GM23338 (cell line): ENCODE results near the gene OCIAD1.

ENCODE experiments used
- CREB1 ChIP-seq: fragments of 250-450 bp; sonication (Bioruptor Pico); IDR thresholded peaks from 2 replicates; pipeline ENCODE4 v1.5.0; 2020; ENCODE audit warnings: low read depth, mild to moderate bottlenecking, moderate library complexity
- CTCF ChIP-seq, 2 experiments: fragments of 200-600 bp in 1 of 2; sonication (generic) in 1 of 2; conservative IDR thresholded peaks; 2 replicates each; pipeline versions ENCODE4 v1.5.1 to v1.6.1; 2016 to 2017; ENCODE audit warnings: antibody characterized with exemption in 2 of 2, low read depth in 2 of 2, mild to moderate bottlenecking in 2 of 2, moderate library complexity in 1 of 2
- EZH2 ChIP-seq: fragments of 200-600 bp; sonication (generic); IDR thresholded peaks from one replicate; pipeline ENCODE4 v1.8.0; 2017; ENCODE audit warnings: antibody characterized with exemption, mild to moderate bottlenecking, low read depth; ENCODE audit not compliant: unreplicated experiment
- EZH2phosphoT487 ChIP-seq: fragments of 200-600 bp; sonication (generic); IDR thresholded peaks from one replicate; pipeline ENCODE4 v1.8.1; 2018; ENCODE audit warnings: antibody characterized with exemption; ENCODE audit not compliant: unreplicated experiment
- JUNB ChIP-seq: IDR thresholded peaks from one replicate; pipeline ENCODE4 v1.6.1; 2016; ENCODE audit warnings: antibody characterized with exemption; ENCODE audit not compliant: unreplicated experiment
- NANOG ChIP-seq: IDR thresholded peaks from 2 replicates; pipeline ENCODE4 v1.6.1; 2016; ENCODE audit warnings: antibody characterized with exemption, borderline replicate concordance
- POLR2AphosphoS5 ChIP-seq: IDR thresholded peaks from 2 replicates; pipeline ENCODE4 v1.6.1; 2016; ENCODE audit warnings: antibody characterized with exemption, low read depth
- ZNF114 ChIP-seq: fragments of 250-450 bp; sonication (Bioruptor Pico); IDR thresholded peaks from 2 replicates; pipeline ENCODE4 v1.5.0; 2020; ENCODE audit warnings: mild to moderate bottlenecking, moderate library complexity
- ZNF462 ChIP-seq: fragments of 250-450 bp; sonication (Bioruptor Pico); IDR thresholded peaks from 2 replicates; pipeline ENCODE4 v1.5.0; 2020; ENCODE audit warnings: mild to moderate bottlenecking, moderate library complexity
- TF ChIP-seq, protein P1 (sequence below): IDR thresholded peaks from one replicate; pipeline ENCODE4 v1.6.1; 2018; ENCODE audit warnings: antibody characterized with exemption; ENCODE audit not compliant: unreplicated experiment
- TF ChIP-seq, protein P2 (sequence below): IDR thresholded peaks from 2 replicates; pipeline ENCODE4 v1.6.1; 2016; ENCODE audit warnings: antibody characterized with exemption

DNA sequence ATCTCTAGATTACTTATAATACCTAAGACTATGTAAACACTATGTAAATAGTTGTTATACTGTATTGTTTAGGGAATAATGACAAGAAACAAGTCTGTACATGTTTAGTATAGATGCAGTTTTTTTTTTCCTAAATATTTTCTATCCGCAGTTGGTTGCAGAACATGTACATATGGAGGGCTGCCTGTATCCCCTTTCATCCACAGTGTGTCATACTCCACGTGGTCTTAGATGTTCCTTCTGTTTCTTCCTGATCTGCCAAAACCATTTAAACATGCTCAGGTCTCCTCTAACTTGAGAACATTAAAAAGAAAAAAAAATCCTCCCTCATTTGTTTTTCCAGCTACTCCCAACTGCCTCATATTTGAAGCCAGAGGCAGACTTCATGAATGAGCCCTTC is 14.0 kb downstream of the OCIAD1 start:
- TF ChIP-seq CTCF (conservative IDR thresholded peaks at IDR 0.05; ENCODE audit: low read depth in 2 of 2): no peak
- no peak for TF ChIP-seq EZH2phosphoT487
- TF ChIP-seq POLR2AphosphoS5: no peak
- TF ChIP-seq, protein P1, sequence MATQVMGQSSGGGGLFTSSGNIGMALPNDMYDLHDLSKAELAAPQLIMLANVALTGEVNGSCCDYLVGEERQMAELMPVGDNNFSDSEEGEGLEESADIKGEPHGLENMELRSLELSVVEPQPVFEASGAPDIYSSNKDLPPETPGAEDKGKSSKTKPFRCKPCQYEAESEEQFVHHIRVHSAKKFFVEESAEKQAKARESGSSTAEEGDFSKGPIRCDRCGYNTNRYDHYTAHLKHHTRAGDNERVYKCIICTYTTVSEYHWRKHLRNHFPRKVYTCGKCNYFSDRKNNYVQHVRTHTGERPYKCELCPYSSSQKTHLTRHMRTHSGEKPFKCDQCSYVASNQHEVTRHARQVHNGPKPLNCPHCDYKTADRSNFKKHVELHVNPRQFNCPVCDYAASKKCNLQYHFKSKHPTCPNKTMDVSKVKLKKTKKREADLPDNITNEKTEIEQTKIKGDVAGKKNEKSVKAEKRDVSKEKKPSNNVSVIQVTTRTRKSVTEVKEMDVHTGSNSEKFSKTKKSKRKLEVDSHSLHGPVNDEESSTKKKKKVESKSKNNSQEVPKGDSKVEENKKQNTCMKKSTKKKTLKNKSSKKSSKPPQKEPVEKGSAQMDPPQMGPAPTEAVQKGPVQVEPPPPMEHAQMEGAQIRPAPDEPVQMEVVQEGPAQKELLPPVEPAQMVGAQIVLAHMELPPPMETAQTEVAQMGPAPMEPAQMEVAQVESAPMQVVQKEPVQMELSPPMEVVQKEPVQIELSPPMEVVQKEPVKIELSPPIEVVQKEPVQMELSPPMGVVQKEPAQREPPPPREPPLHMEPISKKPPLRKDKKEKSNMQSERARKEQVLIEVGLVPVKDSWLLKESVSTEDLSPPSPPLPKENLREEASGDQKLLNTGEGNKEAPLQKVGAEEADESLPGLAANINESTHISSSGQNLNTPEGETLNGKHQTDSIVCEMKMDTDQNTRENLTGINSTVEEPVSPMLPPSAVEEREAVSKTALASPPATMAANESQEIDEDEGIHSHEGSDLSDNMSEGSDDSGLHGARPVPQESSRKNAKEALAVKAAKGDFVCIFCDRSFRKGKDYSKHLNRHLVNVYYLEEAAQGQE: no peak
- TF ChIP-seq EZH2: no peak
- TF ChIP-seq CREB1: no peak
- no peak for TF ChIP-seq JUNB
- no peak for TF ChIP-seq NANOG
- TF ChIP-seq, protein P2, sequence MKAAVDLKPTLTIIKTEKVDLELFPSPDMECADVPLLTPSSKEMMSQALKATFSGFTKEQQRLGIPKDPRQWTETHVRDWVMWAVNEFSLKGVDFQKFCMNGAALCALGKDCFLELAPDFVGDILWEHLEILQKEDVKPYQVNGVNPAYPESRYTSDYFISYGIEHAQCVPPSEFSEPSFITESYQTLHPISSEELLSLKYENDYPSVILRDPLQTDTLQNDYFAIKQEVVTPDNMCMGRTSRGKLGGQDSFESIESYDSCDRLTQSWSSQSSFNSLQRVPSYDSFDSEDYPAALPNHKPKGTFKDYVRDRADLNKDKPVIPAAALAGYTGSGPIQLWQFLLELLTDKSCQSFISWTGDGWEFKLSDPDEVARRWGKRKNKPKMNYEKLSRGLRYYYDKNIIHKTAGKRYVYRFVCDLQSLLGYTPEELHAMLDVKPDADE: no peak
- TF ChIP-seq ZNF114: no peak
- no peak for TF ChIP-seq ZNF462 (CRISPR knock-in tag)
